ENCODE results near the gene BATF3.
A peak's percentile ranks its signal among the peaks of the same experiment; 100 is the strongest.

BATF3 gene

DNA sequence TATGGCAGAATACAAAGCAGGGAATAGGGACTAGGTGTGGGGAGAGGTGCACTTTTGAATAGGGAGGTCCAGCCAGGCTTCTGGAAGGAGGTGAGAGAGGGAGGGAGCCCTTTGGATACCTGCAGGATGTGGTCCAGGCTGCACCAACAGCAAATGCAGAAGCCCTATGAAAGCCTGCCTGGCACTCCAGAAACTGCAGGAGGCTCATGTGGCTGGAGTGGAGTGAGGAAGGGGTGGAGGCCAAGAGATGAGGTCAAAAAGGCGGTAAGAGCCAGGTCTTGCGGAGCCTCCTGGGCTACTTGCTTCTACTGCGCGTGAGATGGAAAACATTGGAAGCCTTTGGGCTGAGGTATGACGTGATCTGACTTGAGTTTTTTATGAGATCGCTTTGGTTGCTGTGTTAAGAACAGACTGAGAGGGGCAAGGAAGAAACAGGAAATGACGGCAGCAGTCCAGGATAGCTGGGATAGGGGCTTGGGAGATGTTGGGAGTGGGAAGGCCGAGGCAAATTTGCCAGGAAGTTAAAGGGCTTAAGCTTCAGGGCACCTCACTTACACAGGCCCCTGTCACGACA, 4.4 kb upstream of the BATF3 start:
- no peak for DNase-seq (ENCODE audit: low spot score)

- no peak for DNase-seq (ENCODE audit: low spot score)
Measured at GRCh38 chr1:212702672-212703071, 3.0 kb upstream of the BATF3 start.

GRCh38 chr1:212701910-212702309, 2.3 kb upstream of the BATF3 start:
- DNase-seq (ENCODE audit: low spot score): no peak

- DNase-seq (ENCODE audit: low spot score): peak; percentile 53
Measured at GRCh38 chr1:212700892-212701819, 1.5 kb upstream of the BATF3 start.

GRCh38 chr1:212700223-212700891, 717 bp upstream of the BATF3 start:
- DNase-seq (ENCODE audit: low spot score): peak; percentile 8

- peak; percentile 11 for DNase-seq (ENCODE audit: low spot score)
Measured at GRCh38 chr1:212699104-212699624, 476 bp downstream of the BATF3 start.

GRCh38 chr1:212698467-212699103, 1.1 kb downstream of the BATF3 start:
- no peak for DNase-seq (ENCODE audit: low spot score)

GRCh38 chr1:212696721-212697331, 2.8 kb downstream of the BATF3 start:
- no peak for DNase-seq (ENCODE audit: low spot score)

DNA sequence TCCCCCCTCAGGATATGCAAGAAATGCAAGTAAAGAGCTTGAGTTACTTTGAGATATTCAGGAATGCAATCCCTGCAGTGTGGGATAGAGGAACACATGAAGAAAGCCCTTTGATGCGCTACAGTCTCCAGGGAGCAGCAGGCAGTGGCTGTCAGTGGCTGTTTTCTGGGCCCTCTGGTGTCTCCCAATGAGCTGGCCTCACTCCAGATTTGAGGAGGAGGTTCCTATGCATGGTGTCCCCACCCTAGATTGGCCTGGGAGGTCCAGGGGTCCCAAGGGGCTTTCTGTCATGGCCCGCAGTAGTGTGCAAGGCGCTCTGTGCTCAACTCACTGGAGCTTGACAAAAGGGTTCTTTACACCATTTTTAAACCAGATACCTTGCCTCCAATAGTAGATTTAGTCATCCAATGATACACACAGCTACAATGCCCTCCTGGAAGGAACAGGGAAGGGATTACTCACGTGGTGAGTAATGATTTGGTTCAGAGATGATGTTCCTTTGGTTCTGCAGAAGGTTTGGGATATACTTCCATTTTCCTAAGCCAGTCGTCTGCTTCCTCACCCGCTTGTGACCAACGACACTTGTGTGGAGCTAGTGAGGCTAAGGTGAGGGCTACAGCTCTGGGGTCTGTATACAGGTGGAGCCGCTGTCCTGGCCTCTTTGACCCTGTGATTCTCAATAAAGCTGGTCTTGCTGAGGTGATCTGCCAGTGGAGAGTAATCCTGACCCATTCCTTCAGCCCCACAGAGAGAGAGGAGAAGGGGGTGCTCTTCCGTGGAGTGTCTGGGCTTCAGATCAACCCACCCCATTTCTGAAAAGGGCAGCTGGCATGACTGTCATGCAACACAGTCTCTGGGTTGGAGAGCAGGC, 6.6 kb downstream of the BATF3 start:
- no peak for DNase-seq (ENCODE audit: low spot score)

DNA sequence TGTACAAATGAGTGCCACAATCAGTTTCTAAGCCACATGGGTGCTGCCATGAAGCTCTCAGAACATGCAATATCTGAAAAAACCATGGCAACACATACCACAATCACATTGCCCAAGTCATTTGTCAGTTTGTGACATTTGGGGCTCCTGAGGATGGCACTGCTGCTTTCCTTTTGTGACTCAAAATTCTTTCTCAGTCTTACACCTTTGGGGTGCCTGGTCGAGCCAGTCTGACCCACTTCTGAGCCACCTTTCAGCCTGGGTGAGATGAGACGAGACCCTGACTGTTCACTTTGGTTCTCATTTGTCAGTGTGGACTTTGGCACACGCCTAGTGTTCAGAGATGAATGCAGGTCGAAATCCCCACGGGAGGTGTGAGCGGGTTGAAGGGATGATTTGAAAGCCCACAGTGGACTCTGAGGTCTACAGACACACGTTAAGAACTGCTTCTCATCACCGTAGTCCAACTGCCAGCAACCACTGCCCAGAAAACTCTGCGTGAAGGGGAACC, 8.0 kb downstream of the BATF3 start:
- DNase-seq (ENCODE audit: low spot score): no peak

DNA sequence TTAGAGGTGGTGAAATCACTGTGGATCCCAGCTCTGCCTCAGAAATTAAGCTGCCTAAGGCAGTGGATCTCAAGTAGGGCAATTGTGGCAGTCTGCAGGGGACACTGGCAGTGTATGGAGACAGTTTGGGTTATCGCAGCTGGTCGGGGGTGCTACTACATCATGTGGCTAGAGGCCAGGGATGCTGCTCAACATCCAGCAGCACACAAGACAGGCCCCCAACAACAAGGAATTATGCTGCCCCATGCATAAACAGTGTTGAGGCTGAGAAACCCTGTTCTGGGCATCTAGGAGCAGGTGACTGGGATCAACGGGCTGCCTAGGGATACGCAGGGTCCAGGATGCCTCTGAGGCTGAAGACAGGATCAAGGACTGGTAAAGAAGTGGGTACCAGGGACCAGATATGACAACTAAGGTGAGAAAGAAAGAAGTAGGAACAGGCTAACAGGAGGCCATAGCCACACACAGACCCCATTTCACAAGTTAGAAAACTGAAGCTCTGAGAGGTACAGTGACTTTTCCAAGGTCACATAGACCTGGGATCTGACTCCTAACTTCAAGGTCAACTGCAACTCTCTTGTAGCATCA, 8.7 kb downstream of the BATF3 start:
- DNase-seq (ENCODE audit: low spot score): no peak

DNA sequence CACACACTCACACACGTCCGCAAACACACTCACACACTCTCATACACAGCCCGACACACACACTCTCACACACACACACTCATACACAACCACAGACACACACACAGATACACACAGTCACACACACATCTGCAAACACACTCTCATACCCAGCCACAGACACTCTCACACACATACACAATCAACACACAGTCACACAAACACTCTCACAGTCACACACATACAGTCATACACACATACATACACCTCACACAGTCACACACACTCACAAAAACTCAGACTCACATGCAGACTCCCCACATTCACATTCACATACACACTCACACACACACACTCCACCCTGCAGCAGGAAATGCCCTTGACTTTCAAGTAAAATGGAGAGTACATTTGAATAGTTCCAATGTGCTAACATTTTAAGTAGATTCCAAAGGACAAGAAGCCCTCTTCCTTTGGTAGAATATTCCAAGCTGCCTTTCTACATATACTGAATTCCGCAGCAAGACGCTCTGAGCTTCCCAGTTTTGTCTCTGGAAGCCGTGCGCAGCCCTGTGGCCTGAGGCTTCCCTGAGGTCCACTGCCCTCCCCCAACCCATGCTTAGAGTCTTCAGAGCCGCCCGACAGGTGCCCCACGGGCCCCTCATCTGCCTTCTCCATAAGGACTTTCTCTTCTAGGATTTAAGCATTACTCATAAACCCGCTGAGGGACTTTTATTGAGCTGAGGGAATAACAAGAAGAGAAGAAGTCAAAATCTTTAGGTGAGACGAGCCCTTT, 9.7 kb downstream of the BATF3 start:
- no peak for DNase-seq (ENCODE audit: low spot score)

DNA sequence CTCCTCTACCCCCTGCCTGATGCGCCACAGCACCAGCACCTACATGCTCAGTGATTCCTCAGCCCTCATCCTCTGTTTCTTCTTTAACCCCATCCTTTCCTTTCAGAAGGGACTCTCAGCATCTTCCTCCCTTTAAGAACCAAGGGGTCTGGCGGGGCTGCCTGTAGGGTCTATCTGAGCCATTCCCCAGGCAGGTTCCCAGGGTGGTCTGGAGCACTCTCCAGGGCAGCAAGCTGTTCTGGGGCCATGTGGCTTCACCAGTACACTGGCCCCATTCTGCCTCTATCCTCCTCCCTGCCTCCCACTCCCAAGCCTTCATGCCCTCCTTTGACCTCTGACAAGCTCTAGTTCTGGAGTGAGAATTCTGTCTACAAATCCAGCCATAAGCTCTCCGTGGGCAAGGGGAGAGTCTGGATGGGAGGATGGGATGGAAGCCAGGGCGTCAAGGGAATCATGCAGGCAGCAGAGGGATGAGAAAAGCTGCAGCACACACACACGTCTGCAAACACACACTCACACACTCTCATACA, 10.4 kb downstream of the BATF3 start:
- no peak for DNase-seq (ENCODE audit: low spot score)

GRCh38 chr1:212688341-212689047, 11.1 kb downstream of the BATF3 start:
- DNase-seq (ENCODE audit: low spot score): no peak

DNA sequence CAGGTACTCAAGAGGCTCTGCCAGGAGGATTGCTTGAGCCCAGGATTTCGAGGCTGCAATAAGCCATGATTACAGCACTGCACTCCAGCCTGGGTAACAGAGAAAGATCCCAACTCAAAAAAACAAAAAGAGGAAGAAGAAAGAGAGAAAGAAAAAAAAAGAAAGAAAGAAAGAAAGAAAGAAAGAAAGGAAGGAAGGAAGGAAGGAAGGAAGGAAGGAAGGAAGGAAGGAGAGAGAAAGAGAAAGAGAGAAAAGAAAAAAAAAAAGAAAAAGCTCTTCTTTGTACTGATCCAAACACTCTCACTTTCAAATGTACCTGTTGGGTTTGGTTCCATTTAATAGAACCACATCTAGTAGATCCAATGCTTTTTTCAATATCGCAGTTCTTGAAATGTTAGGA, 11.8 kb downstream of the BATF3 start:
- no peak for DNase-seq (ENCODE audit: low spot score)

DNA sequence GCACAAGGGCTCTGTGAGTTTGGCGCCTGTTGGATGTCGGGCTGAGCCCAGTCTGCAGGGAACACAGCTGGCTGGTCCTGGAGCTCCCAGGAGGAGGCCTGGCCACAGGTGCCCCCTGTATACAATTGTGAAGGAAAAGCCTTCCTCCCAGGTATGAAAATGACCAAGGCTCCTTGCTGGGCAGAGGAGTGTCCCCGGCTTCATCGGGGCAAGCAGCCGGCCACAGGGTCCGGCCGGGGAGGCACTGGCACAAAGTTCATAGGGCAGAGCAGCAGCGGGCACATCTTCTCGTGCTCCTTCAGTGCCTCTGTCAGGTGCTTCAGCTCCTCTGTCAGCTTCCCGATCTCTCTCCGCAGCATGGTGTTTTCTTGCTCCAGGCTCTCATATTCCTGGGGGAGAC, 13.0 kb downstream of the BATF3 start:
- no peak for DNase-seq (ENCODE audit: low spot score)

- no peak for DNase-seq (ENCODE audit: low spot score)
Measured at GRCh38 chr1:212686069-212686468, 13.6 kb downstream of the BATF3 start.

GRCh38 chr1:212685429-212685828, 14.2 kb downstream of the BATF3 start:
- no peak for DNase-seq (ENCODE audit: low spot score)
